HEK293T (cell line): ENCODE measurements around the gene NUP37.

Experiments
- BHLHE40 ChIP-seq: fragments of 450-650 bp; IDR thresholded peaks from 2 replicates; pipeline ENCODE4 v1.6.1; 2016; ENCODE audit warnings: mild to moderate bottlenecking, moderate library complexity, borderline replicate concordance
- FOXA1 ChIP-seq: fragments of 450-650 bp; IDR thresholded peaks from 2 replicates; pipeline ENCODE4 v1.6.1; 2016; ENCODE audit warnings: mild to moderate bottlenecking
- FOXK2 ChIP-seq: fragments of 450-650 bp; IDR thresholded peaks from 2 replicates; pipeline ENCODE4 v1.6.1; 2016; ENCODE audit warnings: mild to moderate bottlenecking
- FOXM1 ChIP-seq: fragments of 450-650 bp; IDR thresholded peaks from 2 replicates; pipeline ENCODE4 v1.6.1; 2017; ENCODE audit warnings: mild to moderate bottlenecking, borderline replicate concordance
- LEF1 ChIP-seq: fragments of 450-650 bp; IDR thresholded peaks from 2 replicates; pipeline ENCODE4 v1.6.1; 2017; ENCODE audit warnings: mild to moderate bottlenecking, borderline replicate concordance

- no peak for TF ChIP-seq FOXA1
- TF ChIP-seq LEF1: no peak
- no peak for TF ChIP-seq FOXK2
- TF ChIP-seq BHLHE40: no peak
- TF ChIP-seq FOXM1: no peak
Observed at GRCh38 chr12:102063069-102063468, 56.8 kb downstream of the NUP37 start.
